Spleen (tissue), 7 donors: ENCODE results near the gene SLC5A9.

Source experiments
- POLR2A ChIP-seq, 3 donors: fragments of 450-650 bp; IDR thresholded peaks; one replicate each; pipeline ENCODE4 v1.5.1; 2017; ENCODE audit warnings: antibody characterized with exemption in 3 of 3, mild to moderate bottlenecking in 1 of 3
- POLR2AphosphoS5 ChIP-seq, 3 donors: sonication (generic); formaldehyde crosslinking; IDR thresholded peaks; one replicate each; pipeline ENCODE4 v1.5.1; 2017; ENCODE audit warnings: antibody characterized with exemption in 3 of 3
- TF ChIP-seq, protein P1 (sequence below), 11 experiments: fragments of 200-600 bp in 7 of 11; fragments of 450-650 bp in 4 of 11; sonication (generic) in 4 of 11; IDR thresholded peaks in 8 of 11; conservative IDR thresholded peaks in 3 of 11; 1 replicate in 7 of 11; 2 replicates in 4 of 11; pipeline versions ENCODE4 v1.4.0 to v1.8.0; 2016 to 2021; ENCODE audit warnings: antibody characterized with exemption in 11 of 11, inconsistent platforms in 4 of 11, mild to moderate bottlenecking in 1 of 11
- donor health status: DM: no; HTN: no; CAD: no; lungs with moderate emphysema.
- donor health status: DM: no; HTN: no; CAD: no.
- donor health status: DM: no; HTN: no; CAD: no.

DNA sequence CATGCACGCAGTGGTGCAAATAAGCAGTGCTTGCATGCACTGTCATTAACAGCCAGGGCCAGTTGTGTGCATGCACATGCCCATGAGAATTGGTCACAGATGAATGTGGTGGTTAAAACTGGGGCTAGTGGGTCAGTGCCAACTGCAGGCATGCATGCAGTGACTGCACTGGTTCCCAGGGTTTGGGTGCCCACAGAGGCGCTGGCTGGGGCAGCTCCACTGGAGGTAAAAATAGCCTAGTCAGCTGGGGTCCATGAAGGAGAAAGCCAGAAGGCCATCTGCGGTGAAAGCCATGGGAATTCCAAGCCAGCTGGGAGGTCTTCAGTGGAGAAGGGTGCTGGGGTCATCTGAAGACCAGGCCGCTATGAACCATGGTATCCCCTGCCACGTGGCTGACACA is 70.2 kb downstream of the SLC5A9 start:
- TF ChIP-seq POLR2A (IDR thresholded peaks at IDR 0.05): no peak
- TF ChIP-seq, protein P1, sequence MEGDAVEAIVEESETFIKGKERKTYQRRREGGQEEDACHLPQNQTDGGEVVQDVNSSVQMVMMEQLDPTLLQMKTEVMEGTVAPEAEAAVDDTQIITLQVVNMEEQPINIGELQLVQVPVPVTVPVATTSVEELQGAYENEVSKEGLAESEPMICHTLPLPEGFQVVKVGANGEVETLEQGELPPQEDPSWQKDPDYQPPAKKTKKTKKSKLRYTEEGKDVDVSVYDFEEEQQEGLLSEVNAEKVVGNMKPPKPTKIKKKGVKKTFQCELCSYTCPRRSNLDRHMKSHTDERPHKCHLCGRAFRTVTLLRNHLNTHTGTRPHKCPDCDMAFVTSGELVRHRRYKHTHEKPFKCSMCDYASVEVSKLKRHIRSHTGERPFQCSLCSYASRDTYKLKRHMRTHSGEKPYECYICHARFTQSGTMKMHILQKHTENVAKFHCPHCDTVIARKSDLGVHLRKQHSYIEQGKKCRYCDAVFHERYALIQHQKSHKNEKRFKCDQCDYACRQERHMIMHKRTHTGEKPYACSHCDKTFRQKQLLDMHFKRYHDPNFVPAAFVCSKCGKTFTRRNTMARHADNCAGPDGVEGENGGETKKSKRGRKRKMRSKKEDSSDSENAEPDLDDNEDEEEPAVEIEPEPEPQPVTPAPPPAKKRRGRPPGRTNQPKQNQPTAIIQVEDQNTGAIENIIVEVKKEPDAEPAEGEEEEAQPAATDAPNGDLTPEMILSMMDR (IDR thresholded peaks at IDR 0.05 in 8 of 11, conservative IDR thresholded peaks at IDR 0.05 in 3 of 11): no peak
- TF ChIP-seq POLR2AphosphoS5 (IDR thresholded peaks at IDR 0.05): no peak
